ENCODE measurements around the gene DLGAP4. TPM values are rescaled to one million over a fixed set of nuclear protein-coding genes. Genes with fewer than 3 reads are reported as not detected.

The DLGAP4 gene
- total and polyA plus RNA-seq, 2 of the 8 experiments (the other 6 are each of a cell fraction or from before 2014, with no cell fraction given), result 41.2 to 57.2 TPM

- POLR2A ChIA-PET (ENCODE audit: partially characterized antibody), result interaction anchor here (0.5 to 1.9 kb wide), 2 partner anchors 13 to 14 kb away, joined by 3 to 6 read pairs; no protein-coding TSS in a partner anchor
- Histone ChIP-seq H3K23ac (ENCODE audit: insufficient read length) (no peak overlapping the region), H3K23me2 (ENCODE audit: low read depth, low read length) (no peaks in the 10 kb centered on the region), H3K79me2 (ENCODE audit: control insufficient read depth in 1 of 2, insufficient read depth in 2 of 2, low read length in 2 of 2) (no peaks in the 10 kb centered on the region), H3K9ac (replicated peaks in 1 of 4; ENCODE audit: extremely low read depth in 1 of 4, low read depth in 3 of 4, low read length in 3 of 4) (no peak overlapping the region), H4K91ac (replicated peaks; ENCODE audit: insufficient read length, low read length) (no peak overlapping the region), H2BK5ac (ENCODE audit: low read depth, low read length) (no peak overlapping the region), H3K27ac (ENCODE audit: low read depth, low read length) (no peak overlapping the region), H2AK5ac (ENCODE audit: low read depth, low read length) (no peak overlapping the region), H3K36me3 (ENCODE audit: control insufficient read depth in 2 of 4, insufficient read depth in 4 of 4, low read length in 3 of 4) (no peaks in the 10 kb centered on the region), H3K4ac (replicated peaks; ENCODE audit: insufficient read length, low read depth, low read length) (no peak overlapping the region), H3K9me3 (ENCODE audit: insufficient read depth in 2 of 2, low read depth in 1 of 2, low read length in 1 of 2) (no peaks in the 10 kb centered on the region), H2BK15ac (ENCODE audit: low read length) (no peak overlapping the region), H2AFZ (ENCODE audit: low read length) (no peak overlapping the region), H3K56ac (replicated peaks; ENCODE audit: insufficient read length, low read depth, low read length) (no peak overlapping the region), H3K79me1 (ENCODE audit: low read depth, low read length) (no peaks in the 10 kb centered on the region), H3K4me3 (ENCODE audit: extremely low read depth in 1 of 4, insufficient read depth in 2 of 4, low read depth in 3 of 4, low read length in 4 of 4) (no peak overlapping the region), H2BK12ac (ENCODE audit: low read depth, low read length) (no peak overlapping the region), H4K8ac (ENCODE audit: extremely low read depth, insufficient read depth, low read length) (peak overlapping the region; percentile 26; the same call in 1 of the 2 replicates), H2BK120ac (replicated peaks; ENCODE audit: low read depth, low read length) (no peak overlapping the region), H3K4me1 (replicated peaks in 1 of 4; ENCODE audit: control insufficient read depth in 3 of 4, insufficient read depth in 4 of 4, low read length in 3 of 4) (peaks cover 0 to 2% (median 0%) of the 10 kb centered on the region in 4 experiments; a peak in 3 of 7 replicates), H2BK20ac (ENCODE audit: low read length) (no peak overlapping the region), H4K20me1 (replicated peaks in 1 of 2; ENCODE audit: control insufficient read depth in 1 of 2, insufficient read depth in 2 of 2, low read length in 2 of 2) (no peaks in the 10 kb centered on the region), H3K4me2 (ENCODE audit: insufficient read depth in 1 of 2, low read depth in 2 of 2, low read length in 2 of 2) (no peak overlapping the region), H4K5ac (ENCODE audit: insufficient read length, low read depth, low read length) (no peak overlapping the region), H3K18ac (ENCODE audit: extremely low read depth, low read length) (no peak overlapping the region; the same call in 1 of the 2 replicates), H3K14ac (ENCODE audit: insufficient read length) (no peak overlapping the region), H3K27me3 (replicated peaks in 1 of 4; ENCODE audit: control insufficient read depth in 3 of 4, extremely low read depth in 1 of 4, insufficient read depth in 3 of 4, low read length in 3 of 4) (no peaks in the 10 kb centered on the region)
- DNase-seq (ENCODE audit: low read depth in 1 of 2, low spot score in 2 of 2), result no peak
- CTCF ChIA-PET (ENCODE audit: partially characterized antibody), result interaction anchor here (0.8 to 2.6 kb wide), 7 partner anchors 10 to 171 kb away, joined by 3 to 10 read pairs (median 5); no protein-coding TSS in a partner anchor
- WGBS, 2 experiments (ENCODE audit: extremely low coverage in 1 of 2, insufficient coverage in 1 of 2, insufficient read length in 1 of 2, insufficient replicate concordance in 2 of 2, low coverage in 1 of 2, low lambda C conversion rate in 2 of 2, missing lambda C conversion rate in 1 of 2), result 81% methylated on average over 8 of the region's 10 CpGs; no CpG with 5 or more reads in 1 of the 2 experiments
- peak; percentile 55; the same call in 1 of the 2 replicates for TF ChIP-seq KDM1A (IDR thresholded peaks at IDR 0.05; ENCODE audit: borderline replicate concordance, low read length)
- TF ChIP-seq TAF1 (IDR thresholded peaks at IDR 0.05; ENCODE audit: low read depth, low read length), result no peak
- no peak for TF ChIP-seq NANOG (IDR thresholded peaks at IDR 0.05; ENCODE audit: insufficient read depth, low read depth, low read length, poor library complexity, severe bottlenecking)
- TF ChIP-seq BACH1 (IDR thresholded peaks at IDR 0.05; ENCODE audit: low read length), result no peak
- FAIRE-seq, result no peak
These were observed 37.4 kb upstream of the DLGAP4 start for GRCh38 chr20:36268440-36269342.

All from H1 (cell line).